ENCODE measurements around the gene TSC22D3.

GRCh38 chrX:107710617-107711391 is 64.8 kb downstream of the TSC22D3 start:
- no peak for TF ChIP-seq EZH2 (IDR thresholded peaks at IDR 0.05; ENCODE audit: insufficient read depth, poor library complexity, severe bottlenecking)
- TF ChIP-seq EZH2phosphoT487 (IDR thresholded peaks at IDR 0.05; ENCODE audit: insufficient read depth, low read depth), result no peak
